ENCODE data around the gene SMTNL2. TPM values are rescaled to one million over a fixed set of nuclear protein-coding genes. Genes with fewer than 3 reads are reported as not detected.
A peak's percentile ranks its signal among the peaks of the same experiment; 100 is the strongest.

Gene SMTNL2
- total and polyA plus RNA-seq, 9 of the 15 experiments (the other 6 are each of a cell fraction or from before 2014, with no cell fraction given): not detected

DNA sequence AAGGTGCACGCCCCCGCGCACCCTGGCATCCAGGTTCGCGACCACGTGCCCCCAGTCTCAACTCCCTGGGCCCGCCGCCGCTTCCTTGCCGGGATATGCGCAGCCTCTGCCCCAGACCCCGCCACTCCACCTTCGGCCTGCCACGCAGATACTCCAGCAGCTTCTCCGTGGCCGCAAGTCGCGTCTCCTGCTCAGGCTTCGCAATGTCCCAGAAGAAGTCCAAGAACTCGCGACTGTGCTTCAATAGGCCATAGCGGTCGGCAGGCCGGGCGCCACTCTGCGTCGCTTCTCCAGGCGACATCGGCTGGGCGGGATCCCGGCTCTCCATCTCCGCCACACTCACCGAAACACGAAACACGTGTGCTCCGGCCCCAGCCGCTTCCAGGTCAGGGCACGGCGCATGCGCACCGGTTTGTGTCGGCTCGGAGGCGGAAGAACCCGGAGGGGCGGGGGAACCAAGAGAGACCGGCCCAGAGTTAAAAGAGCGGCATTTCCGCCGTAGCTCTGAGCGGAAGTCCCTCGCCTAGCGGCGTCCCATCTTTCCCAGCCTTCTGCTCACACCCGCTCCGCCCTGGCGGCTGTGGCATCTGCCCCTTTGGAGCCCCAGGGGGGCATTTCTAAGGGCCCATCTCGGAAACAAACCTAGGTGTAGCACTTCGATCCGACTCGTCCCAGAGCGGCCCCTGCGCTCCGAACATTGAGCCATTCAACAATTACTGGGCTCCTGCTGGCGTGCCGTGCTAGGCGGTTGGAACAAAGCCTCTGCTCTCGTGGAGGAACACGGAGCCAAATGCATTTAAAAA lies 29.1 kb upstream of the SMTNL2 start, which contains the start of gene MYBBP1A:
Gene MYBBP1A (minus strand): TSS at position 388 of the 803 bp plus-strand sequence. CDS start 60 bp downstream, at position 328.
- CTCF ChIA-PET (ENCODE audit: low intra/inter-chr PET ratio): no interaction called here
- Histone ChIP-seq H3K9me3 (replicated peaks; ENCODE audit: control insufficient read depth, insufficient read depth, low read depth, low read length) (no peaks in the 10 kb centered on the region), H2AFZ (ENCODE audit: low read depth, low read length) (peak within 1 kb of the TSS; percentile 98), H3K4me1 (replicated peaks in 1 of 2; ENCODE audit: control insufficient read depth in 2 of 2, insufficient read depth in 2 of 2, low read length in 2 of 2) (peaks cover 3 to 36% of the 10 kb centered on the region in 2 experiments; a peak in 4 of 5 replicates), H3K9ac (ENCODE audit: insufficient read depth in 1 of 2, low read depth in 2 of 2, low read length in 2 of 2) (peak within 1 kb of the TSS; percentile 76 to 98), H4K20me1 (replicated peaks; ENCODE audit: control insufficient read depth, insufficient read depth, low read length) (no peaks in the 10 kb centered on the region), H3K36me3 (ENCODE audit: control insufficient read depth, insufficient read depth, low read length) (peaks cover 39% of the 10 kb centered on the region; the same call in 2 of the 3 replicates), H3K4me3 (peak within 1 kb of the TSS; percentile 62), H3K4me2 (ENCODE audit: insufficient read depth, low read length) (peak within 1 kb of the TSS; percentile 91), H3K79me2 (ENCODE audit: control insufficient read depth, insufficient read depth, low read length) (peaks cover 38% of the 10 kb centered on the region), H3K27me3 (ENCODE audit: control insufficient read depth in 2 of 2, insufficient read depth in 2 of 2, low read length in 2 of 2) (no peaks in the 10 kb centered on the region), H3K27ac (ENCODE audit: extremely low read depth, low read depth, low read length) (peak within 1 kb of the TSS; percentile 83), H3K9me1 (ENCODE audit: control insufficient read depth, insufficient read depth, low read length) (no peaks in the 10 kb centered on the region)
- intact Hi-C loops (cut with micrococcal nuclease): no loop called here
- peak; percentile 95 to 97 (median 95) for DNase-seq (ENCODE audit: extremely low read depth in 1 of 4, low spot score in 3 of 4)
- TSS peak; percentile 66 for BruUV-seq (replicated peaks)
- FAIRE-seq: peak; percentile 89
- POLR2A ChIA-PET: interaction anchor here (0.5 to 1.4 kb wide), 4 partner anchors 17 to 619 kb away, joined by 3 to 5 read pairs (median 3); no protein-coding TSS in a partner anchor
- WGBS (ENCODE audit: insufficient coverage, low coverage, missing lambda C conversion rate): 3% methylated on average over 42 of the region's 69 CpGs
- ATAC-seq: peak; percentile 96
- in situ Hi-C loops (cut with MboI): no loop called here
- TF ChIP-seq, protein P1, sequence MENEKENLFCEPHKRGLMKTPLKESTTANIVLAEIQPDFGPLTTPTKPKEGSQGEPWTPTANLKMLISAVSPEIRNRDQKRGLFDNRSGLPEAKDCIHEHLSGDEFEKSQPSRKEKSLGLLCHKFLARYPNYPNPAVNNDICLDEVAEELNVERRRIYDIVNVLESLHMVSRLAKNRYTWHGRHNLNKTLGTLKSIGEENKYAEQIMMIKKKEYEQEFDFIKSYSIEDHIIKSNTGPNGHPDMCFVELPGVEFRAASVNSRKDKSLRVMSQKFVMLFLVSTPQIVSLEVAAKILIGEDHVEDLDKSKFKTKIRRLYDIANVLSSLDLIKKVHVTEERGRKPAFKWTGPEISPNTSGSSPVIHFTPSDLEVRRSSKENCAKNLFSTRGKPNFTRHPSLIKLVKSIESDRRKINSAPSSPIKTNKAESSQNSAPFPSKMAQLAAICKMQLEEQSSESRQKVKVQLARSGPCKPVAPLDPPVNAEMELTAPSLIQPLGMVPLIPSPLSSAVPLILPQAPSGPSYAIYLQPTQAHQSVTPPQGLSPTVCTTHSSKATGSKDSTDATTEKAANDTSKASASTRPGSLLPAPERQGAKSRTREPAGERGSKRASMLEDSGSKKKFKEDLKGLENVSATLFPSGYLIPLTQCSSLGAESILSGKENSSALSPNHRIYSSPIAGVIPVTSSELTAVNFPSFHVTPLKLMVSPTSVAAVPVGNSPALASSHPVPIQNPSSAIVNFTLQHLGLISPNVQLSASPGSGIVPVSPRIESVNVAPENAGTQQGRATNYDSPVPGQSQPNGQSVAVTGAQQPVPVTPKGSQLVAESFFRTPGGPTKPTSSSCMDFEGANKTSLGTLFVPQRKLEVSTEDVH (IDR thresholded peaks at IDR 0.05; ENCODE audit: low read depth, partially characterized antibody): peak; percentile 25
- peak in 1 of 2 experiments; percentile 19; a peak in 1 of 4 replicates for TF ChIP-seq RCOR1 (IDR thresholded peaks at IDR 0.05; ENCODE audit: borderline replicate concordance in 1 of 2, low read depth in 2 of 2, low read length in 2 of 2)
- TF ChIP-seq, protein P2, sequence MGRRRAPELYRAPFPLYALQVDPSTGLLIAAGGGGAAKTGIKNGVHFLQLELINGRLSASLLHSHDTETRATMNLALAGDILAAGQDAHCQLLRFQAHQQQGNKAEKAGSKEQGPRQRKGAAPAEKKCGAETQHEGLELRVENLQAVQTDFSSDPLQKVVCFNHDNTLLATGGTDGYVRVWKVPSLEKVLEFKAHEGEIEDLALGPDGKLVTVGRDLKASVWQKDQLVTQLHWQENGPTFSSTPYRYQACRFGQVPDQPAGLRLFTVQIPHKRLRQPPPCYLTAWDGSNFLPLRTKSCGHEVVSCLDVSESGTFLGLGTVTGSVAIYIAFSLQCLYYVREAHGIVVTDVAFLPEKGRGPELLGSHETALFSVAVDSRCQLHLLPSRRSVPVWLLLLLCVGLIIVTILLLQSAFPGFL (CRISPR knock-in tag; IDR thresholded peaks at IDR 0.05): 0 out of 2 replicates have a peak, but pooled peaks have one; percentile 46
- TF ChIP-seq NR2C2 (CRISPR knock-in tag; IDR thresholded peaks at IDR 0.05): peak; percentile 87
- peak; percentile 98 for TF ChIP-seq NR2C2 (tag; IDR thresholded peaks at IDR 0.05)
- peak; percentile 80 for TF ChIP-seq ETV5 (CRISPR knock-in tag; IDR thresholded peaks at IDR 0.05; ENCODE audit: low read depth)
- TF ChIP-seq NR2C1 (IDR thresholded peaks at IDR 0.05): peak; percentile 94
- peak; percentile 95 for TF ChIP-seq NR2C1 (tag; IDR thresholded peaks at IDR 0.05)
- TF ChIP-seq CBFA2T2 (conservative IDR thresholded peaks at IDR 0.05): no peak
- peak; percentile 66 for TF ChIP-seq ZFX (CRISPR knock-in tag; IDR thresholded peaks at IDR 0.05)
- TF ChIP-seq PHF8 (IDR thresholded peaks at IDR 0.05; ENCODE audit: borderline replicate concordance, low read length): peak; percentile 93
- TF ChIP-seq FOXK2 (conservative IDR thresholded peaks at IDR 0.05 in 1 of 2, IDR thresholded peaks at IDR 0.05 in 1 of 2; ENCODE audit: low read depth in 2 of 2): peak; percentile 85 to 92
- TF ChIP-seq PML (IDR thresholded peaks at IDR 0.05; ENCODE audit: low read length): peak; percentile 51; the same call in 1 of the 2 replicates
- TF ChIP-seq HDAC1 (IDR thresholded peaks at IDR 0.05): peak in 1 of 2 experiments; percentile 97; a peak in 3 of 4 replicates
- peak; percentile 73; the same call in 1 of the 2 replicates for TF ChIP-seq SPI1 (IDR thresholded peaks at IDR 0.05; ENCODE audit: borderline replicate concordance, low read depth, low read length)
- TF ChIP-seq, protein P3, sequence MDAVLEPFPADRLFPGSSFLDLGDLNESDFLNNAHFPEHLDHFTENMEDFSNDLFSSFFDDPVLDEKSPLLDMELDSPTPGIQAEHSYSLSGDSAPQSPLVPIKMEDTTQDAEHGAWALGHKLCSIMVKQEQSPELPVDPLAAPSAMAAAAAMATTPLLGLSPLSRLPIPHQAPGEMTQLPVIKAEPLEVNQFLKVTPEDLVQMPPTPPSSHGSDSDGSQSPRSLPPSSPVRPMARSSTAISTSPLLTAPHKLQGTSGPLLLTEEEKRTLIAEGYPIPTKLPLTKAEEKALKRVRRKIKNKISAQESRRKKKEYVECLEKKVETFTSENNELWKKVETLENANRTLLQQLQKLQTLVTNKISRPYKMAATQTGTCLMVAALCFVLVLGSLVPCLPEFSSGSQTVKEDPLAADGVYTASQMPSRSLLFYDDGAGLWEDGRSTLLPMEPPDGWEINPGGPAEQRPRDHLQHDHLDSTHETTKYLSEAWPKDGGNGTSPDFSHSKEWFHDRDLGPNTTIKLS (IDR thresholded peaks at IDR 0.05; ENCODE audit: borderline replicate concordance, low read depth): 0 out of 2 replicates have a peak, but pooled peaks have one; percentile 44
